PFSK-1 (cell line): Measurements from ENCODE around the gene FOXB1.

Experiments used
- FOXP2 ChIP-seq: optimal IDR thresholded peaks from 2 replicates; pipeline ENCODE3; 2011; ENCODE audit warnings: borderline replicate concordance, control low read depth, inconsistent platforms; ENCODE audit not compliant: insufficient read depth; ENCODE audit errors: extremely low read length, extremely low read depth
- POLR2AphosphoS5 ChIP-seq: IDR thresholded peaks from 2 replicates; pipeline ENCODE4 v1.6.1; 2012; ENCODE audit warnings: low read depth, mild to moderate bottlenecking, control low read depth, low read length, moderate library complexity
- SIN3A ChIP-seq: IDR thresholded peaks from 2 replicates; pipeline ENCODE4 v1.6.1; 2012; ENCODE audit warnings: mild to moderate bottlenecking, low read length, moderate library complexity, borderline replicate concordance; ENCODE audit not compliant: insufficient read depth
- TAF1 ChIP-seq: IDR thresholded peaks from 2 replicates; pipeline ENCODE4 v1.6.1; 2012; ENCODE audit warnings: low read length, control low read depth, borderline replicate concordance; ENCODE audit not compliant: insufficient read depth
- TF ChIP-seq, protein P1 (sequence below), 2 experiments: IDR thresholded peaks; 2 replicates each; pipeline versions ENCODE4 v1.6.1 to v1.8.0; 2011 to 2012; ENCODE audit warnings: low read depth in 2 of 2, low read length in 2 of 2, control low read depth in 1 of 2, inconsistent platforms in 1 of 2, mild to moderate bottlenecking in 1 of 2, moderate library complexity in 1 of 2; ENCODE audit not compliant: insufficient read depth in 1 of 2

Gene FOXB1

DNA sequence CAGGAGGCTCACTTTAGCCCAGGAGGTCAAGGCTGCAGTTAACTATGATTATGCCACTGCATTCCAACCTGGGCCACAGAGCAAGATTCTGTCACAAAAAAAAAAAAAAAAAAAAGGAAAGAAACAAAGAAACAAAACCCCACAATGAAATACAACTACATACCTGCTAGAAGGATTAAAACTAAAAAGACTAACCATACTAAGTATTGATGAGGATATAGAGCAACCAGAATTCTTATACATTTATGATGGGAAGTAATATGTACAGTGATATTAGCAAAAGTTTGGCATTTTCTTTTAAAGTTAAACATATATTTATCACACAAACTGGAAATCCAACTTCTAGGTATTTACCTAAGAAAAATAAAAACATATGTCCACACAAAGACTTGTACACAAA, 40.2 kb upstream of the FOXB1 start:
- no peak for TF ChIP-seq POLR2AphosphoS5
- no peak for TF ChIP-seq SIN3A
- TF ChIP-seq TAF1 = no peak
- no peak for TF ChIP-seq FOXP2
- TF ChIP-seq, protein P1, sequence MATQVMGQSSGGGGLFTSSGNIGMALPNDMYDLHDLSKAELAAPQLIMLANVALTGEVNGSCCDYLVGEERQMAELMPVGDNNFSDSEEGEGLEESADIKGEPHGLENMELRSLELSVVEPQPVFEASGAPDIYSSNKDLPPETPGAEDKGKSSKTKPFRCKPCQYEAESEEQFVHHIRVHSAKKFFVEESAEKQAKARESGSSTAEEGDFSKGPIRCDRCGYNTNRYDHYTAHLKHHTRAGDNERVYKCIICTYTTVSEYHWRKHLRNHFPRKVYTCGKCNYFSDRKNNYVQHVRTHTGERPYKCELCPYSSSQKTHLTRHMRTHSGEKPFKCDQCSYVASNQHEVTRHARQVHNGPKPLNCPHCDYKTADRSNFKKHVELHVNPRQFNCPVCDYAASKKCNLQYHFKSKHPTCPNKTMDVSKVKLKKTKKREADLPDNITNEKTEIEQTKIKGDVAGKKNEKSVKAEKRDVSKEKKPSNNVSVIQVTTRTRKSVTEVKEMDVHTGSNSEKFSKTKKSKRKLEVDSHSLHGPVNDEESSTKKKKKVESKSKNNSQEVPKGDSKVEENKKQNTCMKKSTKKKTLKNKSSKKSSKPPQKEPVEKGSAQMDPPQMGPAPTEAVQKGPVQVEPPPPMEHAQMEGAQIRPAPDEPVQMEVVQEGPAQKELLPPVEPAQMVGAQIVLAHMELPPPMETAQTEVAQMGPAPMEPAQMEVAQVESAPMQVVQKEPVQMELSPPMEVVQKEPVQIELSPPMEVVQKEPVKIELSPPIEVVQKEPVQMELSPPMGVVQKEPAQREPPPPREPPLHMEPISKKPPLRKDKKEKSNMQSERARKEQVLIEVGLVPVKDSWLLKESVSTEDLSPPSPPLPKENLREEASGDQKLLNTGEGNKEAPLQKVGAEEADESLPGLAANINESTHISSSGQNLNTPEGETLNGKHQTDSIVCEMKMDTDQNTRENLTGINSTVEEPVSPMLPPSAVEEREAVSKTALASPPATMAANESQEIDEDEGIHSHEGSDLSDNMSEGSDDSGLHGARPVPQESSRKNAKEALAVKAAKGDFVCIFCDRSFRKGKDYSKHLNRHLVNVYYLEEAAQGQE (IDR thresholded peaks at IDR 0.05; ENCODE audit: insufficient read depth in 1 of 2, low read depth in 2 of 2, low read length in 2 of 2) = no peak

DNA sequence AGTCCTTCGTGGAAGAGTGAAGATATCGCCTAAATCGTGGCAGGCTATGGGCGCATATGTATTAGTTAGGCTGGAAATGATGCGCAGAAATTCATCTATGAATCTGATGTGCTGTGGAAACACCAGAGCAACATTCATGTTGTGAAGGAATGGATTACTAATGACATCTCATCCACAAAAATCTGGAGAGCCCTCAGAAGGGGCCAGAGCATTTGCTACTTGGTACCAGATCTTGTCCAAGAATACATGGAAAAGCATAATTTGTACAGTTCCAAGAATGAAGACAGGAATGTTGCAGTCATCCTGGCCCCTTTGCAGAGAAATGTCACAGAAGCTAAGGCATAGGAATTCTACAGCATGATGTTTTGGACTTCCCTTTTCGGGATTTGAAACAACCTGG, 38.4 kb upstream of the FOXB1 start:
- TF ChIP-seq, protein P1 (IDR thresholded peaks at IDR 0.05; ENCODE audit: insufficient read depth in 1 of 2, low read depth in 2 of 2, low read length in 2 of 2) = no peak
- TF ChIP-seq POLR2AphosphoS5 (no peak), FOXP2 (no peak), TAF1 (no peak), SIN3A (no peak)

DNA sequence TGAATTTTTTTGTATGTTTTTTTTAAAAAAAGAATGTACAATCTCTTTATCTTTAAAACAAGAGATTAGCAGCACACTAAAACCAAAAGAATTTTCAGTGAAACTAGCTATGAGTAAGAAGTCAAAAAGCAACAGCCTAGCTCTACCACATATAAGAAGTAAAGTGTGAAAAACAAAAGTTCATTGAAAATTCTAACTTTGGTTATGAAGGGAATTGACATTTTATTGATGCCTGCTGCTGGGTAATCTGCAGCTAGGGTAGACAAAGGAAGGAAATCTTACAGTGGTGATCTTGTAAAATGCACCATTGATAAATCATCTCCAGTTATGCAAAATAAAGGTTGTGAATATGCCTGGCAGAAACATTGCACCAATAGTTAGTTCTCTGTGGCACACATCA, 37.8 kb upstream of the FOXB1 start:
- no peak for TF ChIP-seq SIN3A
- TF ChIP-seq, protein P1 (IDR thresholded peaks at IDR 0.05; ENCODE audit: insufficient read depth in 1 of 2, low read depth in 2 of 2, low read length in 2 of 2) = no peak
- no peak for TF ChIP-seq POLR2AphosphoS5
- TF ChIP-seq TAF1 = no peak
- no peak for TF ChIP-seq FOXP2

GRCh38 chr15:59968314-59968713, 35.8 kb upstream of the FOXB1 start:
- TF ChIP-seq FOXP2 (no peak), POLR2AphosphoS5 (no peak), SIN3A (no peak)

DNA sequence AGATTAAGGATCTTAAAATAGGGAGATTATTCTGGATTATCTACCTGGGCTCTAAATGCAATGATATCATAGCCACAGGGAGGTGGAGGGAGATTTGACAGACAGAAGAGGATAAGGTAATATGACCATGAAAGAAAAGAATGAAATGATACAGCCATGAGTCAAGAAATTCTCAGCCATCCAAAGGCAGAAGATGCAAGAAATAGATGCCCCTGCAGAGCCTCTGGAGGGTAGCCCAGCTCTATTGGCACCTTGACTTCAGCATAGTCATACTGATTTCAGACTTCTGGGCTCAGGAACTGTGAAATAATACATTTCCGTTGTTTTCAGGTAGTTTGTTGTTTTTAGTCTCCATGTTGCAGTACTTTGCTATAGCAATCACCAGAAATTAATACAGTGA, 31.9 kb upstream of the FOXB1 start:
- TF ChIP-seq SIN3A = no peak
- no peak for TF ChIP-seq FOXP2
- TF ChIP-seq, protein P1 (IDR thresholded peaks at IDR 0.05; ENCODE audit: insufficient read depth in 1 of 2, low read depth in 2 of 2, low read length in 2 of 2) = no peak
- no peak for TF ChIP-seq POLR2AphosphoS5
- TF ChIP-seq TAF1 = no peak
